Non-pigmented ciliary epithelial cell (primary cell): ENCODE results near the gene UPF3B.
"Not testable (repeated sequence)": the region's sequence is repeated elsewhere in the genome, so short reads cannot be mapped to it uniquely, and the experiment has no call there.

ENCODE experiments used
- DNase-seq: peaks from one replicate; pipeline ENCODE4 v3.0.0-alpha.2; 2010; ENCODE audit warnings: low read depth

UPF3B gene

GRCh38 chrX:119852382-119853353 is at the start of gene UPF3B:
Gene UPF3B, minus strand, starts transcription at chrX:119852963. Its CDS starts 35 bp downstream, at chrX:119852928.
- peak; percentile 89 for DNase-seq

GRCh38 chrX:119900976-119901375 is 48.2 kb upstream of the UPF3B start:
- DNase-seq = no peak

GRCh38 chrX:119899125-119899524 is 46.4 kb upstream of the UPF3B start:
- no peak for DNase-seq

- DNase-seq = no peak
Measured at GRCh38 chrX:119895843-119896326, 43.1 kb upstream of the UPF3B start, which contains the start of gene AKAP14. Gene AKAP14, plus strand, starts transcription at chrX:119895893. Its CDS starts 7,331 bp downstream, at chrX:119903224.

GRCh38 chrX:119891961-119892692 is 39.4 kb upstream of the UPF3B start:
- not testable (repeated sequence) for DNase-seq

- DNase-seq = not testable (repeated sequence)
Measured at GRCh38 chrX:119890626-119891025, 37.9 kb upstream of the UPF3B start.

- peak; percentile 9 for DNase-seq
Measured at GRCh38 chrX:119887721-119888425, 35.1 kb upstream of the UPF3B start.

GRCh38 chrX:119885554-119886428 is 33.0 kb upstream of the UPF3B start:
- no peak for DNase-seq

GRCh38 chrX:119880552-119881437 is 28.0 kb upstream of the UPF3B start:
- peak; percentile 15 for DNase-seq

- no peak for DNase-seq
Measured at GRCh38 chrX:119880076-119880475, 27.3 kb upstream of the UPF3B start.

- no peak for DNase-seq
Measured at GRCh38 chrX:119878740-119879139, 26.0 kb upstream of the UPF3B start.

GRCh38 chrX:119871599-119872395 is 19.0 kb upstream of the UPF3B start, which contains the start of the genes NDUFA1 and RNF113A:
Gene NDUFA1, plus strand, starts transcription at chrX:119871832. Its CDS starts 80 bp downstream, at chrX:119871912.
Gene RNF113A, minus strand, starts transcription at chrX:119871733. Its CDS starts 120 bp downstream, at chrX:119871613.
- DNase-seq = peak; percentile 30

- no peak for DNase-seq
Measured at GRCh38 chrX:119871245-119871598, 18.5 kb upstream of the UPF3B start.

- no peak for DNase-seq
Measured at GRCh38 chrX:119870626-119871131, 17.9 kb upstream of the UPF3B start.

GRCh38 chrX:119853444-119853843 is 681 bp upstream of the UPF3B start:
- no peak for DNase-seq

- no peak for DNase-seq
Measured at GRCh38 chrX:119833905-119834304, 18.9 kb downstream of the UPF3B start.

GRCh38 chrX:119828446-119828845 is 24.3 kb downstream of the UPF3B start:
- no peak for DNase-seq

- no peak for DNase-seq
Measured at GRCh38 chrX:119826399-119826959, 26.3 kb downstream of the UPF3B start.
